HCT116 (cell line): Measurements from ENCODE around the gene OPCML.

Source experiments
- ATF3 ChIP-seq: IDR thresholded peaks from 2 replicates; pipeline ENCODE4 v1.6.1; 2012
- CEBPB ChIP-seq: IDR thresholded peaks from 2 replicates; pipeline ENCODE4 v1.6.1; 2012; ENCODE audit warnings: low read depth
- CTCF ChIP-seq, 3 experiments: fragments of 200-600 bp in 1 of 3; sonication (generic) in 1 of 3; IDR thresholded peaks in 2 of 3; conservative IDR thresholded peaks in 1 of 3; 2 replicates each; pipeline ENCODE4 v1.5.1; 2012 to 2017; ENCODE audit warnings: low read depth in 2 of 3, low read length in 2 of 3, antibody characterized with exemption in 1 of 3, borderline replicate concordance in 1 of 3, control low read depth in 1 of 3, mild to moderate bottlenecking in 1 of 3, mixed read lengths in 1 of 3, mixed run types in 1 of 3, moderate library complexity in 1 of 3; ENCODE audit not compliant: insufficient read depth in 1 of 3
- EZH2 ChIP-seq: fragments of 200-600 bp; sonication (generic); IDR thresholded peaks from 2 replicates; pipeline ENCODE4 v1.6.1; 2017; ENCODE audit warnings: antibody characterized with exemption, mixed run types
- EZH2phosphoT487 ChIP-seq: fragments of 200-600 bp; IDR thresholded peaks from 2 replicates; pipeline ENCODE4 v1.6.1; 2018; ENCODE audit warnings: antibody characterized with exemption, borderline replicate concordance
- JUND ChIP-seq: IDR thresholded peaks from 2 replicates; pipeline ENCODE4 v1.6.1; 2012
- POLR2A ChIP-seq: IDR thresholded peaks from 2 replicates; pipeline ENCODE4 v1.7.0; 2011; ENCODE audit warnings: borderline replicate concordance; ENCODE audit not compliant: insufficient read depth, insufficient read length; ENCODE audit errors: extremely low read depth
- POLR2AphosphoS5 ChIP-seq: IDR thresholded peaks from 2 replicates; pipeline ENCODE4 v1.6.1; 2011; ENCODE audit warnings: mild to moderate bottlenecking, low read depth, low read length, moderate library complexity
- REST ChIP-seq: IDR thresholded peaks from 2 replicates; pipeline ENCODE4 v1.6.1; 2012; ENCODE audit warnings: low read depth
- TCF7L2 ChIP-seq: IDR thresholded peaks from 2 replicates; pipeline ENCODE4 v1.7.0; 2011; ENCODE audit warnings: borderline replicate concordance, inconsistent platforms; ENCODE audit not compliant: insufficient read depth, insufficient read length; ENCODE audit errors: extremely low read depth
- YY1 ChIP-seq: IDR thresholded peaks from 2 replicates; pipeline ENCODE4 v1.6.1; 2011; ENCODE audit warnings: low read length, low read depth, moderate library complexity, mild to moderate bottlenecking; ENCODE audit not compliant: insufficient replicate concordance; ENCODE audit errors: extremely low read depth
- ZBTB33 ChIP-seq: IDR thresholded peaks from 2 replicates; pipeline ENCODE4 v1.6.1; 2011; ENCODE audit warnings: mild to moderate bottlenecking, low read length, moderate library complexity; ENCODE audit not compliant: insufficient replicate concordance; ENCODE audit errors: extremely low read depth
- ZFX ChIP-seq: fragments of 450-650 bp; IDR thresholded peaks from 2 replicates; pipeline ENCODE4 v1.6.1; 2017

GRCh38 chr11:132771746-132772145 lies 760.6 kb downstream of the OPCML start:
- TF ChIP-seq EZH2phosphoT487, result no peak
- TF ChIP-seq CTCF (IDR thresholded peaks at IDR 0.05 in 2 of 3, conservative IDR thresholded peaks at IDR 0.05 in 1 of 3; ENCODE audit: borderline replicate concordance in 1 of 3, insufficient read depth in 1 of 3, low read depth in 2 of 3, low read length in 2 of 3), result no peak
- no peak for TF ChIP-seq POLR2A
- no peak for TF ChIP-seq EZH2
- TF ChIP-seq ATF3, result no peak
- no peak for TF ChIP-seq POLR2AphosphoS5
- TF ChIP-seq YY1, result no peak
- no peak for TF ChIP-seq CEBPB
- no peak for TF ChIP-seq JUND
- no peak for TF ChIP-seq TCF7L2
- no peak for TF ChIP-seq REST
- no peak for TF ChIP-seq ZFX
- no peak for TF ChIP-seq ZBTB33
